ENCODE results near the gene TMEM117. TPM values are rescaled to one million over a fixed set of nuclear protein-coding genes. Genes with fewer than 3 reads are reported as not detected.
"Not testable (repeated sequence)": the region's sequence is repeated elsewhere in the genome, so short reads cannot be mapped to it uniquely, and the experiment has no call there.

Gene TMEM117
- total RNA-seq, 2 donors from 2014 or later = 7.3 to 30.8 TPM

GRCh38 chr12:44375694-44376093 lies 539.8 kb downstream of the TMEM117 start:
- no peak for ATAC-seq (ENCODE audit: insufficient number of reproducible peaks, low FRiP score, low read depth)
- DNase-seq (ENCODE audit: low spot score) = no peak
- Histone ChIP-seq H3K4me1 (ENCODE audit: control insufficient read depth in 1 of 2, low read depth in 2 of 2) (no peaks in the 10 kb centered on the region), H3K9me3 (no peaks in the 10 kb centered on the region), H3K27ac (no peak overlapping the region), H3K4me3 (no peak overlapping the region), H3K27me3 (replicated peaks; ENCODE audit: insufficient read depth) (no peaks in the 10 kb centered on the region), H3K36me3 (no peaks in the 10 kb centered on the region)
- TF ChIP-seq CTCF (IDR thresholded peaks at IDR 0.05) = no peak

- H3K36me3 ChIP-seq = no peaks in the 10 kb centered on the region
- H3K27ac ChIP-seq = no peak overlapping the region
- H3K4me3 ChIP-seq = no peak overlapping the region
- H3K27me3 ChIP-seq (replicated peaks; ENCODE audit: insufficient read depth) = no peaks in the 10 kb centered on the region
- DNase-seq (ENCODE audit: low spot score) = no peak
- no peaks in the 10 kb centered on the region for H3K4me1 ChIP-seq (ENCODE audit: control insufficient read depth in 1 of 2, low read depth in 2 of 2)
- no peak for TF ChIP-seq CTCF (IDR thresholded peaks at IDR 0.05)
- H3K9me3 ChIP-seq = no peaks in the 10 kb centered on the region
- ATAC-seq (ENCODE audit: insufficient number of reproducible peaks, low FRiP score, low read depth) = no peak
Observed at GRCh38 chr12:44377443-44378187, 541.7 kb downstream of the TMEM117 start.

GRCh38 chr12:44379113-44379512 lies 543.2 kb downstream of the TMEM117 start:
- H3K4me3 ChIP-seq; ATAC-seq (ENCODE audit: insufficient number of reproducible peaks, low FRiP score, low read depth); H3K9me3 ChIP-seq; H3K27ac ChIP-seq; H3K36me3 ChIP-seq; DNase-seq (ENCODE audit: low spot score); H3K27me3 ChIP-seq (replicated peaks; ENCODE audit: insufficient read depth); H3K4me1 ChIP-seq (ENCODE audit: control insufficient read depth in 1 of 2, low read depth in 2 of 2): not testable (repeated sequence)

GRCh38 chr12:44379831-44380230 lies 544.0 kb downstream of the TMEM117 start:
- ATAC-seq (ENCODE audit: insufficient number of reproducible peaks, low FRiP score, low read depth) = no peak
- H3K27ac ChIP-seq = no peak overlapping the region
- no peaks in the 10 kb centered on the region for H3K9me3 ChIP-seq
- H3K36me3 ChIP-seq = no peaks in the 10 kb centered on the region
- no peaks in the 10 kb centered on the region for H3K27me3 ChIP-seq (replicated peaks; ENCODE audit: insufficient read depth)
- no peak for DNase-seq (ENCODE audit: low spot score)
- no peak for TF ChIP-seq CTCF (IDR thresholded peaks at IDR 0.05)
- no peak overlapping the region for H3K4me3 ChIP-seq
- no peaks in the 10 kb centered on the region for H3K4me1 ChIP-seq (ENCODE audit: control insufficient read depth in 1 of 2, low read depth in 2 of 2)

GRCh38 chr12:44380861-44381260 lies 545.0 kb downstream of the TMEM117 start:
- no peaks in the 10 kb centered on the region for H3K36me3 ChIP-seq
- H3K9me3 ChIP-seq = no peaks in the 10 kb centered on the region
- ATAC-seq (ENCODE audit: insufficient number of reproducible peaks, low FRiP score, low read depth) (no peak), DNase-seq (ENCODE audit: low spot score) (no peak)
- no peak overlapping the region for H3K27ac ChIP-seq
- H3K4me1 ChIP-seq (ENCODE audit: control insufficient read depth in 1 of 2, low read depth in 2 of 2) = no peaks in the 10 kb centered on the region
- H3K4me3 ChIP-seq = no peak overlapping the region
- H3K27me3 ChIP-seq (replicated peaks; ENCODE audit: insufficient read depth) = no peaks in the 10 kb centered on the region
- TF ChIP-seq CTCF (IDR thresholded peaks at IDR 0.05) = no peak

- no peak for TF ChIP-seq CTCF (IDR thresholded peaks at IDR 0.05)
- no peak for DNase-seq (ENCODE audit: low spot score)
- Histone ChIP-seq H3K36me3 (no peaks in the 10 kb centered on the region), H3K27ac (no peak overlapping the region), H3K4me1 (ENCODE audit: control insufficient read depth in 1 of 2, low read depth in 2 of 2) (no peaks in the 10 kb centered on the region), H3K27me3 (replicated peaks; ENCODE audit: insufficient read depth) (no peaks in the 10 kb centered on the region), H3K4me3 (no peak overlapping the region), H3K9me3 (no peaks in the 10 kb centered on the region)
- ATAC-seq (ENCODE audit: insufficient number of reproducible peaks, low FRiP score, low read depth) = no peak
Observed at GRCh38 chr12:44381341-44381740, 545.5 kb downstream of the TMEM117 start.
